HL-60/S4 treated with phorbol 12-myristate 13-acetate at 8.2 ng/mL for 4 days and 3 days (cell line): ENCODE results near the gene OR52E2.

Source experiments
- in situ Hi-C: fragments of 300-500 bp; cut with MboI; formaldehyde crosslinking; loops from 2 replicates; pipeline ENCODE4 v1.15.0; 2022; ENCODE audit warnings: low sequenced_read_pairs

The OR52E2 gene

GRCh38 chr11:5013012-5013411, 46.4 kb downstream of the OR52E2 start:
- in situ Hi-C loops: no loop called here

- in situ Hi-C loops: no loop called here
Measured at GRCh38 chr11:5011254-5011653, 48.2 kb downstream of the OR52E2 start.
